ENCODE data around the gene VPS8. TPM values are rescaled to one million over a fixed set of nuclear protein-coding genes. Genes with fewer than 3 reads are reported as not detected.

The VPS8 gene
- total RNA-seq, 1 experiment from 2014 or later, result 33.8 TPM

DNA sequence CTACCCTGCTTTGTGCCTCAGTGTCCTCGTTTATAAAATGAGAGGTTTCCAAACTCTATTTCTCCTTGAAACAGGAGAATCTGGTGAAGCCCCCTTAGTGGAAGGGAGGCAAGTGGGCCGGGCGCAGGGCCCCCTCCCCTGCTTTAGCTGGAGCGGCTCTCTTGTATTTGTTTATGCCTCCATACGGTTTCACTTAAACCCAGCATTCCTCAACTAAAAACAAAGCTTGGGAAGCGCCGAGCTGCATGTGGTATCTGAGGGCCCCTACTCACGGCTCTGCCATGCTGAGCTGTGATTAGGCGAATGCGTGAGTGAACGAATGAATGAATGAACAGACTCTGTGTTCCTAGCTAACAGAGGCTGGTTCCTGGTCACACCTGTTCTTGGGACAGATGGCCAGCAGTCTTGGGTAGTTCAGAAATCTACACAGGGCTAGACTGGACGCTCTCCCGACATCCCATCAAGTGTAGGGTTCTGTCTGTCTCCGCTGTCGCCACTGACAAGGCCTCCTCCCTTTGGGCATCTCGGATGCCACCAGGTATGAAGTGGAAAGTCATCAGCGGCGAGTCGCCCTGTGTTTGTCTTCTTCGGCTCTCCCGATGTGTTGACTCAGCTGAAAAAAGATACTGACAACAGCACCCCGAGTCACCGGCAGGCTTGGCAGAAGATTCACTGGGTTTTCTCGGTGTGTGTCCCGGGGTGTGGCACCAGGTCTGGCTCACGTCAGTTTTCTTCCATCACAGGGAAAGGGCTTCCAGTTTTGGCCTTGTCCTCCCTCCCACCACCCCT lies 42.4 kb upstream of the VPS8 start:
- TF ChIP-seq, protein P1, sequence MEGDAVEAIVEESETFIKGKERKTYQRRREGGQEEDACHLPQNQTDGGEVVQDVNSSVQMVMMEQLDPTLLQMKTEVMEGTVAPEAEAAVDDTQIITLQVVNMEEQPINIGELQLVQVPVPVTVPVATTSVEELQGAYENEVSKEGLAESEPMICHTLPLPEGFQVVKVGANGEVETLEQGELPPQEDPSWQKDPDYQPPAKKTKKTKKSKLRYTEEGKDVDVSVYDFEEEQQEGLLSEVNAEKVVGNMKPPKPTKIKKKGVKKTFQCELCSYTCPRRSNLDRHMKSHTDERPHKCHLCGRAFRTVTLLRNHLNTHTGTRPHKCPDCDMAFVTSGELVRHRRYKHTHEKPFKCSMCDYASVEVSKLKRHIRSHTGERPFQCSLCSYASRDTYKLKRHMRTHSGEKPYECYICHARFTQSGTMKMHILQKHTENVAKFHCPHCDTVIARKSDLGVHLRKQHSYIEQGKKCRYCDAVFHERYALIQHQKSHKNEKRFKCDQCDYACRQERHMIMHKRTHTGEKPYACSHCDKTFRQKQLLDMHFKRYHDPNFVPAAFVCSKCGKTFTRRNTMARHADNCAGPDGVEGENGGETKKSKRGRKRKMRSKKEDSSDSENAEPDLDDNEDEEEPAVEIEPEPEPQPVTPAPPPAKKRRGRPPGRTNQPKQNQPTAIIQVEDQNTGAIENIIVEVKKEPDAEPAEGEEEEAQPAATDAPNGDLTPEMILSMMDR (IDR thresholded peaks at IDR 0.05; ENCODE audit: unreplicated experiment), result no peak
- no TSS peak for BruUV-seq (replicated peaks)
- CTCF ChIA-PET, result interaction anchor here (0.6 to 2.4 kb wide), 6 partner anchors 9 to 207 kb away, joined by 3 to 12 read pairs (median 4); no protein-coding TSS in a partner anchor
- Mint-ChIP-seq H3K36me3 (ENCODE audit: insufficient read depth, unreplicated experiment) (no peaks in the 10 kb centered on the region), H3K27ac (ENCODE audit: low read depth, unreplicated experiment) (peak overlapping the region; percentile 79), H3K27me3 (ENCODE audit: insufficient read depth, unreplicated experiment) (no peaks in the 10 kb centered on the region), H3K4me1 (ENCODE audit: insufficient read depth, unreplicated experiment) (peaks cover 25% of the 10 kb centered on the region), H3K9me3 (ENCODE audit: unreplicated experiment) (no peaks in the 10 kb centered on the region), H3K4me3 (ENCODE audit: unreplicated experiment) (no peak overlapping the region)
- POLR2A ChIA-PET, result interaction anchor here (0.6 to 7.3 kb wide), 5 partner anchors 28 to 213 kb away, joined by 3 to 183 read pairs (median 4); partner anchors contain the start of gene EPHB3
- intact Hi-C loops (cut with micrococcal nuclease), result loop anchor here (10.0 kb wide), 1 partner anchor 395 kb away; the partner anchor contains the start of gene THPO
- no peak for DNase-seq (ENCODE audit: unreplicated experiment)

- H3K27me3 Mint-ChIP-seq (ENCODE audit: insufficient read depth, unreplicated experiment), result no peaks in the 10 kb centered on the region
- peaks cover 15% of the 10 kb centered on the region for H3K4me1 Mint-ChIP-seq (ENCODE audit: insufficient read depth, unreplicated experiment)
- TF ChIP-seq, protein P1 (IDR thresholded peaks at IDR 0.05; ENCODE audit: unreplicated experiment), result no peak
- no peaks in the 10 kb centered on the region for H3K9me3 Mint-ChIP-seq (ENCODE audit: unreplicated experiment)
- intact Hi-C loops (cut with micrococcal nuclease), result loop anchor here (10.0 kb wide), 1 partner anchor 396 kb away; the partner anchor contains the start of gene THPO
- no peak for DNase-seq (ENCODE audit: unreplicated experiment)
- POLR2A ChIA-PET, result interaction anchor here (1.4 to 1.5 kb wide), 2 partner anchors 30 to 209 kb away, joined by 3 to 8 read pairs; partner anchors contain the start of gene EPHB3
- H3K27ac Mint-ChIP-seq (ENCODE audit: low read depth, unreplicated experiment), result no peak overlapping the region
- no TSS peak for BruUV-seq (replicated peaks)
- CTCF ChIA-PET, result interaction anchor here (0.7 kb wide), 1 partner anchor 74 kb away, joined by 3 read pairs; no protein-coding TSS in a partner anchor
- H3K36me3 Mint-ChIP-seq (ENCODE audit: insufficient read depth, unreplicated experiment), result no peaks in the 10 kb centered on the region
- no peak overlapping the region for H3K4me3 Mint-ChIP-seq (ENCODE audit: unreplicated experiment)
Measured at GRCh38 chr3:184770541-184770940, 41.4 kb upstream of the VPS8 start.

GRCh38 chr3:184771301-184772127 lies 40.5 kb upstream of the VPS8 start:
- no peaks in the 10 kb centered on the region for H3K9me3 Mint-ChIP-seq (ENCODE audit: unreplicated experiment)
- H3K36me3 Mint-ChIP-seq (ENCODE audit: insufficient read depth, unreplicated experiment), result no peaks in the 10 kb centered on the region
- DNase-seq (ENCODE audit: unreplicated experiment), result no peak
- H3K27ac Mint-ChIP-seq (ENCODE audit: low read depth, unreplicated experiment), result no peak overlapping the region
- TF ChIP-seq, protein P1 (IDR thresholded peaks at IDR 0.05; ENCODE audit: unreplicated experiment), result no peak
- H3K4me3 Mint-ChIP-seq (ENCODE audit: unreplicated experiment), result no peak overlapping the region
- no TSS peak for BruUV-seq (replicated peaks)
- ChIA-PET CTCF (interaction anchor here (0.5 to 1.6 kb wide), 3 partner anchors 23 to 75 kb away, joined by 3 to 4 read pairs (median 3); no protein-coding TSS in a partner anchor), POLR2A (interaction anchor here (0.7 to 1.5 kb wide), 3 partner anchors 20 to 210 kb away, joined by 3 to 8 read pairs (median 3); partner anchors contain the start of gene EPHB3)
- H3K4me1 Mint-ChIP-seq (ENCODE audit: insufficient read depth, unreplicated experiment), result peaks cover 8% of the 10 kb centered on the region
- H3K27me3 Mint-ChIP-seq (ENCODE audit: insufficient read depth, unreplicated experiment), result no peaks in the 10 kb centered on the region
- intact Hi-C loops (cut with micrococcal nuclease), result loop anchor here (10.0 kb wide), 1 partner anchor 397 kb away; the partner anchor contains the start of gene THPO
